T-helper 1 cell treated with Interleukin-12 subunit alpha and Interleukin-12 subunit beta and Interleukin-4 antibody, amounts not matched to agents 30 μg/mL and 1 μg/mL, for 36 hours (primary cell): ENCODE measurements around the gene EXD1.
"Not testable (repeated sequence)": the region's sequence is repeated elsewhere in the genome, so short reads cannot be mapped to it uniquely, and the experiment has no call there.

ENCODE experiments used
- H3K27ac Mint-ChIP-seq: one replicate; pipeline ENCODE4 v1.8.0; 2021; ENCODE audit warnings: mild to moderate bottlenecking, mixed read lengths
- H3K27me3 Mint-ChIP-seq: one replicate; pipeline ENCODE4 v1.8.0; 2021; ENCODE audit warnings: low read depth, mixed read lengths
- H3K36me3 Mint-ChIP-seq: one replicate; pipeline ENCODE4 v1.8.0; 2021; ENCODE audit warnings: low read depth, mixed read lengths
- H3K4me1 Mint-ChIP-seq: one replicate; pipeline ENCODE4 v1.8.0; 2021; ENCODE audit warnings: low read depth, mixed read lengths
- H3K4me3 Mint-ChIP-seq: one replicate; pipeline ENCODE4 v1.8.0; 2021; ENCODE audit warnings: mild to moderate bottlenecking, moderate library complexity, mixed read lengths
- H3K9me3 Mint-ChIP-seq: one replicate; pipeline ENCODE4 v1.8.0; 2021; ENCODE audit warnings: mixed read lengths

The EXD1 gene

GRCh38 chr15:41230650-41231421 lies at the start of gene EXD1, which contains the start of gene CHP1:
Gene EXD1 (minus strand): TSS chr15:41230757. CDS start chr15:41226575, 4,182 bp downstream.
Gene CHP1 (plus strand): TSS chr15:41231268. CDS start chr15:41231383, 115 bp downstream.
- H3K27ac Mint-ChIP-seq: peak within 1 kb of the TSS; percentile 94
- H3K36me3 Mint-ChIP-seq: no peaks in the 10 kb centered on the region
- H3K9me3 Mint-ChIP-seq: no peaks in the 10 kb centered on the region
- peak within 1 kb of the TSS; percentile 88 for H3K4me3 Mint-ChIP-seq
- H3K4me1 Mint-ChIP-seq: peaks cover 21% of the 10 kb centered on the region
- peaks cover 20% of the 10 kb centered on the region for H3K27me3 Mint-ChIP-seq

GRCh38 chr15:41279535-41280283 lies 49.2 kb upstream of the EXD1 start:
- peaks cover 24% of the 10 kb centered on the region for H3K36me3 Mint-ChIP-seq
- no peaks in the 10 kb centered on the region for H3K27me3 Mint-ChIP-seq
- H3K4me3 Mint-ChIP-seq: no peak overlapping the region
- no peaks in the 10 kb centered on the region for H3K9me3 Mint-ChIP-seq
- H3K27ac Mint-ChIP-seq: no peak overlapping the region
- peaks cover 20% of the 10 kb centered on the region for H3K4me1 Mint-ChIP-seq

GRCh38 chr15:41278319-41278718 lies 47.8 kb upstream of the EXD1 start:
- peaks cover 14% of the 10 kb centered on the region for H3K4me1 Mint-ChIP-seq
- H3K9me3 Mint-ChIP-seq: no peaks in the 10 kb centered on the region
- H3K4me3 Mint-ChIP-seq: no peak overlapping the region
- H3K36me3 Mint-ChIP-seq: peaks cover 24% of the 10 kb centered on the region
- H3K27me3 Mint-ChIP-seq: no peaks in the 10 kb centered on the region
- no peak overlapping the region for H3K27ac Mint-ChIP-seq

GRCh38 chr15:41276831-41277230 lies 46.3 kb upstream of the EXD1 start:
- Mint-ChIP-seq H3K27me3 (no peaks in the 10 kb centered on the region), H3K27ac (no peak overlapping the region), H3K4me1 (peaks cover 6% of the 10 kb centered on the region), H3K36me3 (peaks cover 24% of the 10 kb centered on the region), H3K9me3 (no peaks in the 10 kb centered on the region), H3K4me3 (no peak overlapping the region)

GRCh38 chr15:41269887-41270286 lies 39.3 kb upstream of the EXD1 start:
- Mint-ChIP-seq H3K36me3 (peaks cover 25% of the 10 kb centered on the region), H3K9me3 (no peaks in the 10 kb centered on the region)

GRCh38 chr15:41263891-41264351 lies 33.4 kb upstream of the EXD1 start:
- peaks cover 3% of the 10 kb centered on the region for H3K4me1 Mint-ChIP-seq
- peaks cover 19% of the 10 kb centered on the region for H3K36me3 Mint-ChIP-seq
- no peaks in the 10 kb centered on the region for H3K27me3 Mint-ChIP-seq
- no peak overlapping the region for H3K27ac Mint-ChIP-seq
- H3K9me3 Mint-ChIP-seq: no peaks in the 10 kb centered on the region
- H3K4me3 Mint-ChIP-seq: no peak overlapping the region

More at GRCh38 chr15:41269887-41270286, 39.3 kb upstream of the EXD1 start:
- Mint-ChIP-seq H3K4me3 (no peak overlapping the region), H3K4me1 (no peaks in the 10 kb centered on the region), H3K27ac (no peak overlapping the region), H3K27me3 (no peaks in the 10 kb centered on the region)

- no peak overlapping the region for H3K4me3 Mint-ChIP-seq
- H3K9me3 Mint-ChIP-seq: no peaks in the 10 kb centered on the region
- no peak overlapping the region for H3K27ac Mint-ChIP-seq
- no peaks in the 10 kb centered on the region for H3K27me3 Mint-ChIP-seq
- peaks cover 24% of the 10 kb centered on the region for H3K36me3 Mint-ChIP-seq
- H3K4me1 Mint-ChIP-seq: peaks cover 3% of the 10 kb centered on the region
Measured at GRCh38 chr15:41262571-41262970, 32.0 kb upstream of the EXD1 start.

GRCh38 chr15:41260924-41261323 lies 30.4 kb upstream of the EXD1 start:
- not testable (repeated sequence) for H3K4me3 Mint-ChIP-seq, H3K4me1 Mint-ChIP-seq, H3K27ac Mint-ChIP-seq, H3K27me3 Mint-ChIP-seq, H3K9me3 Mint-ChIP-seq
- H3K36me3 Mint-ChIP-seq: peaks cover 17% of the 10 kb centered on the region

GRCh38 chr15:41259546-41260189 lies 29.1 kb upstream of the EXD1 start:
- no peak overlapping the region for H3K4me3 Mint-ChIP-seq
- no peak overlapping the region for H3K27ac Mint-ChIP-seq
- no peaks in the 10 kb centered on the region for H3K9me3 Mint-ChIP-seq
- peaks cover 14% of the 10 kb centered on the region for H3K36me3 Mint-ChIP-seq
- peaks cover 3% of the 10 kb centered on the region for H3K4me1 Mint-ChIP-seq
- H3K27me3 Mint-ChIP-seq: no peaks in the 10 kb centered on the region

GRCh38 chr15:41258750-41259471 lies 28.4 kb upstream of the EXD1 start:
- no peaks in the 10 kb centered on the region for H3K9me3 Mint-ChIP-seq

GRCh38 chr15:41256577-41257038 lies 26.1 kb upstream of the EXD1 start:
- no peak overlapping the region for H3K4me3 Mint-ChIP-seq

More at GRCh38 chr15:41258750-41259471, 28.4 kb upstream of the EXD1 start:
- Mint-ChIP-seq H3K27me3 (no peaks in the 10 kb centered on the region), H3K4me1 (peaks cover 3% of the 10 kb centered on the region), H3K27ac (no peak overlapping the region), H3K36me3 (peaks cover 18% of the 10 kb centered on the region), H3K4me3 (no peak overlapping the region)

GRCh38 chr15:41256103-41256502 lies 25.5 kb upstream of the EXD1 start:
- H3K9me3 Mint-ChIP-seq: no peaks in the 10 kb centered on the region
- no peak overlapping the region for H3K27ac Mint-ChIP-seq
- H3K4me3 Mint-ChIP-seq: no peak overlapping the region
- H3K4me1 Mint-ChIP-seq: peaks cover 3% of the 10 kb centered on the region
- H3K36me3 Mint-ChIP-seq: peaks cover 12% of the 10 kb centered on the region
- H3K27me3 Mint-ChIP-seq: no peaks in the 10 kb centered on the region

More at GRCh38 chr15:41256577-41257038, 26.1 kb upstream of the EXD1 start:
- Mint-ChIP-seq H3K36me3 (peaks cover 12% of the 10 kb centered on the region), H3K9me3 (no peaks in the 10 kb centered on the region), H3K27me3 (no peaks in the 10 kb centered on the region), H3K4me1 (peaks cover 3% of the 10 kb centered on the region), H3K27ac (no peak overlapping the region)

- Mint-ChIP-seq H3K36me3 (peaks cover 12% of the 10 kb centered on the region), H3K27ac (no peak overlapping the region)
Measured at GRCh38 chr15:41254560-41254959, 24.0 kb upstream of the EXD1 start.

GRCh38 chr15:41251411-41251810 lies 20.9 kb upstream of the EXD1 start:
- Mint-ChIP-seq H3K4me1 (no peaks in the 10 kb centered on the region), H3K4me3 (no peak overlapping the region), H3K27me3 (no peaks in the 10 kb centered on the region), H3K9me3 (no peaks in the 10 kb centered on the region), H3K27ac (no peak overlapping the region), H3K36me3 (peaks cover 10% of the 10 kb centered on the region)

More at GRCh38 chr15:41254560-41254959, 24.0 kb upstream of the EXD1 start:
- no peaks in the 10 kb centered on the region for H3K27me3 Mint-ChIP-seq
- no peak overlapping the region for H3K4me3 Mint-ChIP-seq
- H3K9me3 Mint-ChIP-seq: no peaks in the 10 kb centered on the region
- peaks cover 3% of the 10 kb centered on the region for H3K4me1 Mint-ChIP-seq
